Calu3 (cell line): ENCODE measurements around the gene ZNF768. TPM values are rescaled to one million over a fixed set of nuclear protein-coding genes. Genes with fewer than 3 reads are reported as not detected.

Source experiments
- BruUV-seq: library from RNA; stranded (reverse); fragments of 400-500 nt; replicated peaks from 2 replicates; lab custom pipeline; 2021; lab: Mats Ljungman, UMichigan
- CTCF ChIA-PET: fragments of 300-600 bp; sonication (Branson Sonifier 250); formaldehyde crosslinking; loops from one replicate; lab custom pipeline; 2022; ENCODE audit warnings: antibody characterized with exemption; lab: Charles Lee
- DNase-seq: peaks from one replicate; pipeline ENCODE4 v3.0.0; 2022
- H3K27ac Mint-ChIP-seq: one replicate; pipeline ENCODE4 v1.8.0; 2022; ENCODE audit warnings: mixed read lengths; ENCODE audit not compliant: unreplicated experiment
- H3K27me3 Mint-ChIP-seq: one replicate; pipeline ENCODE4 v1.8.0; 2022; ENCODE audit warnings: mixed read lengths; ENCODE audit not compliant: unreplicated experiment
- H3K36me3 Mint-ChIP-seq: one replicate; pipeline ENCODE4 v1.8.0; 2022; ENCODE audit warnings: mild to moderate bottlenecking, moderate library complexity, mixed read lengths; ENCODE audit not compliant: insufficient read depth, unreplicated experiment
- H3K4me1 Mint-ChIP-seq: one replicate; pipeline ENCODE4 v1.8.0; 2022; ENCODE audit warnings: mild to moderate bottlenecking, low read depth, mixed read lengths; ENCODE audit not compliant: unreplicated experiment
- H3K4me3 Mint-ChIP-seq: one replicate; pipeline ENCODE4 v1.8.0; 2022; ENCODE audit warnings: mild to moderate bottlenecking, low read depth, moderate library complexity, mixed read lengths; ENCODE audit not compliant: unreplicated experiment
- H3K9me3 Mint-ChIP-seq: one replicate; pipeline ENCODE4 v1.8.0; 2022; ENCODE audit warnings: low read depth, mixed read lengths; ENCODE audit not compliant: unreplicated experiment
- intact Hi-C: fragments of 100-400 bp; cut with micrococcal nuclease; formaldehyde crosslinking; loops from one replicate; pipeline ENCODE4 v1.10.0; 2022; ENCODE audit not compliant: unreplicated experiment
- total RNA-seq: library from RNA; stranded (reverse); gene quantifications from 2 replicates; pipeline ENCODE4 v1.2.3, GENCODE V29; 2022
- TF ChIP-seq, protein P1 (sequence below): fragments of 200-600 bp; IDR thresholded peaks from one replicate; pipeline ENCODE4 v1.8.0; 2022; ENCODE audit warnings: antibody characterized with exemption; ENCODE audit not compliant: unreplicated experiment

Gene ZNF768
- total RNA-seq, 1 experiment from 2014 or later, result 40.8 TPM

DNA sequence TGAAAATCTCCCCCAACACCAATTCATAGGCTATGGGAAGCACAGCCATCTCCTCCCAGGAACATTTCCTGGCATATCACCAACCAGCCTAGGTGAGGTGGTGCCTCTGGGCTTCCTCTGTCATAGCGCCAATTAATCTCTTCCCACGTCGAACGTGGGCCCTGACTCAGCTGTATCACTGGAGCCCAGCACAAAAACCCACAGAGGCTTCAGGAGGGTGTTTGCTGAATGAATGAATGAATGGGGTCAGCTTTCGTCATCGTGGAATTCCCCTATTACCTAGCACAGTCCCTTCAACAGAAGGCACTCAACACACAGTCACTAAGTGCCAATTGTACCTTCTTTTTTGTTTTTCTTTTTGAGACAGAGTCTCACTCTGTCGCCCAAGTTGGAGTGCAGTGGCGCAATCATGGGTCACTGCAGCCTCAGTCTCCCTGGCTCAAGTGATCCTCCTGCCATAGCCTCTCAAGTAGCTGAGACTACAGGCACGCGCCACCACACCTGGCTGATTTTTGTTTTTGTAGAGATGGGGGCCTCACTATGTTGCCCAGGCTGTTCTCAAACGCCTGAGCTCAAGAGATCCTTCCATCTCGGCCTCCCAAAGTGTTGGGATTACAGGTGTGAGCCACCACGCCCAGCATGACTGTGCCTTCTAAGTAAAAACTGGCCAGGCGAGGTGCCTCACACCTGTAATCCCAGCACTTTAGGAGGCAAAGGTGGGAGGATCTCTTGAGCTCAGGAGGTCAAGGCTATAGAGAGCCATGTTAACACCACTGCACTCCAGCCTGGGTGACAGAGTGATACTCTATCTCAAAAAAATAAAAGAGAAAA is 41.0 kb upstream of the ZNF768 start:
- H3K4me3 Mint-ChIP-seq, result no peak overlapping the region
- intact Hi-C loops, result no loop called here
- TF ChIP-seq, protein P1, sequence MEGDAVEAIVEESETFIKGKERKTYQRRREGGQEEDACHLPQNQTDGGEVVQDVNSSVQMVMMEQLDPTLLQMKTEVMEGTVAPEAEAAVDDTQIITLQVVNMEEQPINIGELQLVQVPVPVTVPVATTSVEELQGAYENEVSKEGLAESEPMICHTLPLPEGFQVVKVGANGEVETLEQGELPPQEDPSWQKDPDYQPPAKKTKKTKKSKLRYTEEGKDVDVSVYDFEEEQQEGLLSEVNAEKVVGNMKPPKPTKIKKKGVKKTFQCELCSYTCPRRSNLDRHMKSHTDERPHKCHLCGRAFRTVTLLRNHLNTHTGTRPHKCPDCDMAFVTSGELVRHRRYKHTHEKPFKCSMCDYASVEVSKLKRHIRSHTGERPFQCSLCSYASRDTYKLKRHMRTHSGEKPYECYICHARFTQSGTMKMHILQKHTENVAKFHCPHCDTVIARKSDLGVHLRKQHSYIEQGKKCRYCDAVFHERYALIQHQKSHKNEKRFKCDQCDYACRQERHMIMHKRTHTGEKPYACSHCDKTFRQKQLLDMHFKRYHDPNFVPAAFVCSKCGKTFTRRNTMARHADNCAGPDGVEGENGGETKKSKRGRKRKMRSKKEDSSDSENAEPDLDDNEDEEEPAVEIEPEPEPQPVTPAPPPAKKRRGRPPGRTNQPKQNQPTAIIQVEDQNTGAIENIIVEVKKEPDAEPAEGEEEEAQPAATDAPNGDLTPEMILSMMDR, result no peak
- H3K27ac Mint-ChIP-seq, result peak overlapping the region; percentile 28
- no TSS peak for BruUV-seq
- CTCF ChIA-PET, result interaction anchor here (0.7 kb wide), 1 partner anchor 70 kb away, joined by 7 read pairs; no protein-coding TSS in a partner anchor
- H3K4me1 Mint-ChIP-seq, result peaks cover 23% of the 10 kb centered on the region
- no peaks in the 10 kb centered on the region for H3K9me3 Mint-ChIP-seq
- H3K27me3 Mint-ChIP-seq, result peaks cover 11% of the 10 kb centered on the region
- peaks cover 18% of the 10 kb centered on the region for H3K36me3 Mint-ChIP-seq
- DNase-seq, result peak; percentile 18

DNA sequence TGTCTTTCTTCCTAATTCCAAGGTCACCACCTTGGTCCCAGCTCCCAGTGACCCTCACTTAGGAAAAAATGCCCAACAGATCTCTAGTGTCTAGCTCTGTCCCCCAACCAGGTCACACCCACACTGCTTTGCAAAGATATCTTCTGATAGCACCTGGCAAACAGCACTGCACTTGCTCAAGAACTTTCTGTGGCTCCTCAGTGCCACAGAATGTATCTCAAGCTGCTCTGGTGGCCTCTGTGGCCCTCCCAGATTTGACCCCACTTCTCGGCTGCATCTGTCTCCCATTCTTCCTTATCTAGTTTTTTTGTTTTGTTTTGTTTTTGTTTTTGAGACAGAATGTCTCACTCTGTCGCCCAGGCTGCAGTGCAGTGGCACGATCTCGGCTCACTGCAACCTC is 40.2 kb upstream of the ZNF768 start:
- Mint-ChIP-seq H3K27ac (peak overlapping the region; percentile 28), H3K27me3 (peaks cover 11% of the 10 kb centered on the region), H3K36me3 (peaks cover 13% of the 10 kb centered on the region), H3K4me1 (peaks cover 17% of the 10 kb centered on the region), H3K9me3 (no peaks in the 10 kb centered on the region), H3K4me3 (no peak overlapping the region)
- CTCF ChIA-PET, result no interaction called here
- TF ChIP-seq, protein P1, result no peak
- BruUV-seq, result no TSS peak
- no peak for DNase-seq
- intact Hi-C loops, result no loop called here

DNA sequence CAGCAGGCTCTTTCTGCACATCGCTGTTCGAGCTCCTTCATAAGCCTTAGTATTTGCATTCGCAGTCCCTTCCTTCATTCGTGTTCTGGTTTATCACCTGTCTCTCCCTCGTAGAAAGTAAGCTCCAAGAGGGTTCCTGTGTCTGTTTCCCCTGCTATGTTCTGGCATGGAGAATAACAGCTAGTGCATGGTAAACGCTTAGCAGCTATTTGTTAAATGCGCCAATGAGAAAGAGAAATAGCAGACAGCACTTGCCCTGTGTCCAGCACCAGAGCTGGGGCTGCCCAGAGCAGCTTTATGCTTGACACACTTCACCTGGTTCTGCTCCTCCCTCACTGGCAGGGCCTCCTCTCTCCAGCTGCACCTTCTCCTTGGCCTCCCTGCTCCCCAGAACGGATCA is 39.6 kb upstream of the ZNF768 start:
- H3K36me3 Mint-ChIP-seq, result peaks cover 13% of the 10 kb centered on the region
- CTCF ChIA-PET, result interaction anchor here (0.7 to 1.1 kb wide), 3 partner anchors 127 to 225 kb away, joined by 3 to 5 read pairs (median 5); partner anchors contain the start of gene DCTPP1
- H3K9me3 Mint-ChIP-seq, result no peaks in the 10 kb centered on the region
- TF ChIP-seq, protein P1, result no peak
- H3K4me1 Mint-ChIP-seq, result peaks cover 22% of the 10 kb centered on the region
- intact Hi-C loops, result no loop called here
- H3K27ac Mint-ChIP-seq, result no peak overlapping the region
- DNase-seq, result no peak
- BruUV-seq, result no TSS peak
- H3K27me3 Mint-ChIP-seq, result peaks cover 11% of the 10 kb centered on the region
- no peak overlapping the region for H3K4me3 Mint-ChIP-seq

DNA sequence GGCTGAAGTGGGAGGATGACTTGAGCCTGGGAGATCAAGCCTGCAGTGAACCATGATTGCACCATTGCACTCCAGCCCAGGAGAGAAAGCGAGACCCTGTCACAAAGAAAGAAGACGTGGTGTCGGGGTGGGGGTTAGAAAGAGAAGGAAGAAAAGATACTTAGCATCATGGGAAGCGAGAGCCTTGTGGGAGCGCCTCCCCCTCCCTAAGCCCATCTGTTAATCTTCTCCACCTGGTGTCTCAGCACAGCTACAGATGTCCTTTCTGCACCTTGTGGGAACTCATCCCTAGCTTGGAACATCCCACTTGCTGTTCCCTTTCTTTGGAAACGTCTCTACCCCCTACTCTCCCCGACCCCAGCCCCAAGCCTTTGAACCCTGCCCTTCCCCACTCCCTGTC is 39.2 kb upstream of the ZNF768 start:
- H3K4me3 Mint-ChIP-seq, result no peak overlapping the region

More for the DNA sequence above, 39.2 kb upstream of the ZNF768 start:
- H3K36me3 Mint-ChIP-seq, result peaks cover 10% of the 10 kb centered on the region
- H3K27ac Mint-ChIP-seq, result no peak overlapping the region
- peaks cover 11% of the 10 kb centered on the region for H3K27me3 Mint-ChIP-seq
- H3K9me3 Mint-ChIP-seq, result no peaks in the 10 kb centered on the region
- no peak for DNase-seq
- CTCF ChIA-PET, result interaction anchor here (0.7 to 1.1 kb wide), 3 partner anchors 128 to 224 kb away, joined by 3 to 5 read pairs (median 5); partner anchors contain the start of gene DCTPP1
- H3K4me1 Mint-ChIP-seq, result peaks cover 25% of the 10 kb centered on the region
- TF ChIP-seq, protein P1, result no peak
- BruUV-seq, result no TSS peak
- intact Hi-C loops, result no loop called here
